GM20000 (cell line): ENCODE data around the gene MAST2.

ENCODE experiments used
- DNase-seq: peaks from one replicate; pipeline ENCODE4 v3.0.0; 2012; ENCODE audit warnings: low spot score
- TF ChIP-seq, protein P1 (sequence below): IDR thresholded peaks from 2 replicates; pipeline ENCODE4 v1.5.1; 2012; ENCODE audit warnings: mild to moderate bottlenecking, control low read depth; ENCODE audit errors: extremely low read depth, missing control alignments

Gene MAST2

DNA sequence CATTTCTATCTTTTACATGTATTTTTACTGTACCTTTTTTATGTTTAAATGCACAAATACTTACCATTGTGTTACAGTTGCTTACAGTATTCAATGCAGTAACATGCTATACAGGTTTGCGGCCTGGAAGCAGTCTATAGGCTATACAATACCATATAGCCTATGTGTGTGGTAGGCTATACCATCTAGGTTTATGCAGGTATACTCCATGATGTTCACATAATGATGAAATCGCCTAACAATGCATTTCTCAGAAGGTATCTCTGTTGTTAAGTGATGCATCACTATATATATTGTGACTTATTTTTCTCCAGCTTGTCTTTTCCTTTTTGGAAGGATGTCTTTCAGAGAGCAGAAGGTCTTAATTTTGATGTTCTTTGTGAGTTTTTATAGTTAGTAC lies 103.5 kb downstream of the MAST2 start:
- DNase-seq = no peak
- TF ChIP-seq, protein P1, sequence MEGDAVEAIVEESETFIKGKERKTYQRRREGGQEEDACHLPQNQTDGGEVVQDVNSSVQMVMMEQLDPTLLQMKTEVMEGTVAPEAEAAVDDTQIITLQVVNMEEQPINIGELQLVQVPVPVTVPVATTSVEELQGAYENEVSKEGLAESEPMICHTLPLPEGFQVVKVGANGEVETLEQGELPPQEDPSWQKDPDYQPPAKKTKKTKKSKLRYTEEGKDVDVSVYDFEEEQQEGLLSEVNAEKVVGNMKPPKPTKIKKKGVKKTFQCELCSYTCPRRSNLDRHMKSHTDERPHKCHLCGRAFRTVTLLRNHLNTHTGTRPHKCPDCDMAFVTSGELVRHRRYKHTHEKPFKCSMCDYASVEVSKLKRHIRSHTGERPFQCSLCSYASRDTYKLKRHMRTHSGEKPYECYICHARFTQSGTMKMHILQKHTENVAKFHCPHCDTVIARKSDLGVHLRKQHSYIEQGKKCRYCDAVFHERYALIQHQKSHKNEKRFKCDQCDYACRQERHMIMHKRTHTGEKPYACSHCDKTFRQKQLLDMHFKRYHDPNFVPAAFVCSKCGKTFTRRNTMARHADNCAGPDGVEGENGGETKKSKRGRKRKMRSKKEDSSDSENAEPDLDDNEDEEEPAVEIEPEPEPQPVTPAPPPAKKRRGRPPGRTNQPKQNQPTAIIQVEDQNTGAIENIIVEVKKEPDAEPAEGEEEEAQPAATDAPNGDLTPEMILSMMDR = no peak

GRCh38 chr1:45908611-45909140 lies 105.3 kb downstream of the MAST2 start:
- TF ChIP-seq, protein P1 = no peak
- no peak for DNase-seq

- TF ChIP-seq, protein P1 = no peak
- no peak for DNase-seq
Measured at GRCh38 chr1:45911634-45912033, 108.2 kb downstream of the MAST2 start.

GRCh38 chr1:45913183-45913683 lies 109.8 kb downstream of the MAST2 start:
- TF ChIP-seq, protein P1 = no peak
- DNase-seq = no peak

DNA sequence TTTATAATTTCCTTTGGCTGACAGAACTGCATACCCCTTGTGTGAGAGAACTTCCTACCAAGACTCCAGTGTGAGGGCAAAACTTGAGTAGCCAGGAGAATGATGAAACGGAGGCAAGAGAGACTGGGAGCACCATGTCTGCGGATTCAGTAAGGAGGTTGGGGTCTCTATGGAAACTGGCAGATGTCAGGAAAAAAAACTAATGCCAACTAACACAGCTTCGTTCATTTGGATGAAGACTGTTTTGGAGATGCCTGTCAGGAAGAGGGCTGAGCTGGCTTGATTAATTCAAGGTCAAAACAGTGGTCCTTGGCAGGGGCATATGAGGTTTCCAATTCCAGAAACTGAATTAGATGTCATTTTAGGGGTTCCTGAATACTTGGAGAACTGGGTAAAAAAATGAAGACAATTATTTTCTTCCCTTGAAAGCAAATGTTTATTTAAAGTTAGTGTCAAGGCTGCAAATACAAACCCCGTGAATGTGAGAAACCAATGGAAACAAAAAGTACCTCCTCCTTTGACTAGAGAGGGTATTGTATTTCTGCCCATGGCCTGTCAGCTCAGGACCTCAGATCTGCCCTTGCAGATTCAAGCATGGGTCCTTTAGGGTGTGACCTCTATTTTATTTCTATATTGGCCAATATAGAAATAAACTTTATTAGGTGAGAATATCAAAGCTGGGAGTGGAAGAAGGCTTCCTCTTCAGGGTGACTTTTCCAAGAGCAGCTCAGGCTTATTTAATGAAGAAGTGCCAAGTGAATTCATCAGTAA lies 110.5 kb downstream of the MAST2 start:
- DNase-seq = no peak
- TF ChIP-seq, protein P1 = no peak

DNA sequence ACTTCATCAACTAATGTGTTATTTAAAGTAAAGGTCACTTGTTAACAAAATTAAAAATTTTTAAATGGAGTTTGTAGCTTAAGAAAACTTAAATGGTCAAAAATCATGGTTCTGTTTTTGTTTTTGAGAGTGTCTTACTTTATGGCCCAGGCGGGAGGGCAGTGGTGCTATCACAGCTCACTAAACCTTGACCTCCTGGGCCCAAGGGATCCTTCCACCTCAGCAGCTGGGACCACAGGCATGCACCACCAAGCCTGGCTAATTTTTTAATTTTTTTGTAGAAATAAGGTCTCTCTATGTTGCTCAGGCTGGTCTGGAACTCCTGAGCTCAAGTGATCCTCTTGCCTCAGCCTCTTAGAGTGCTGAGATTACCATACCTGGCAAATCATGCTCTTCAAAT lies 111.4 kb downstream of the MAST2 start:
- TF ChIP-seq, protein P1 = no peak

GRCh38 chr1:45922374-45922773 lies 119.0 kb downstream of the MAST2 start:
- TF ChIP-seq, protein P1 = no peak
- DNase-seq = no peak

More for the DNA sequence above, 111.4 kb downstream of the MAST2 start:
- no peak for DNase-seq
